HepG2 (cell line): ENCODE measurements around the gene SLC25A1. TPM values are rescaled to one million over a fixed set of nuclear protein-coding genes. Genes with fewer than 3 reads are reported as not detected.

ENCODE experiments used
- BHLHE40 ChIP-seq: IDR thresholded peaks from 2 replicates; pipeline ENCODE4 v1.6.1; 2011; ENCODE audit warnings: low read length, improper control_type of control experiment
- CENPT ChIP-seq: sonication (generic); formaldehyde crosslinking; IDR thresholded peaks from 2 replicates; pipeline ENCODE4 v1.8.0; 2022; ENCODE audit warnings: low read depth, mild to moderate bottlenecking, moderate library complexity, missing genetic modification reagents
- DDIT3 ChIP-seq: sonication (generic); formaldehyde crosslinking; IDR thresholded peaks from 2 replicates; pipeline ENCODE4 v1.4.0; 2020; ENCODE audit warnings: mild to moderate bottlenecking, missing genetic modification reagents
- DRAP1 ChIP-seq: IDR thresholded peaks from 2 replicates; pipeline ENCODE4 v1.6.1; 2016; ENCODE audit warnings: missing genetic modification reagents, missing compliant biosample characterization
- FOXC1 ChIP-seq: sonication (generic); formaldehyde crosslinking; IDR thresholded peaks from 2 replicates; pipeline ENCODE4 v1.8.0; 2022; ENCODE audit warnings: mild to moderate bottlenecking, missing genetic modification reagents, borderline replicate concordance
- HMG20A ChIP-seq: IDR thresholded peaks from 2 replicates; pipeline ENCODE4 v1.6.1; 2016; ENCODE audit warnings: borderline replicate concordance
- HOMEZ ChIP-seq: IDR thresholded peaks from 2 replicates; pipeline ENCODE4 v1.6.1; 2016; ENCODE audit warnings: low read depth
- HOXA3 ChIP-seq: sonication (generic); formaldehyde crosslinking; IDR thresholded peaks from 2 replicates; pipeline ENCODE4 v1.5.0; 2020; ENCODE audit warnings: missing genetic modification reagents
- HOXD1 ChIP-seq: sonication (generic); formaldehyde crosslinking; IDR thresholded peaks from 2 replicates; pipeline ENCODE4 v1.5.0; 2020; ENCODE audit warnings: missing genetic modification reagents
- NONO ChIP-seq, 2 experiments: fragments of 450-650 bp in 1 of 2; sonication (generic) in 1 of 2; formaldehyde crosslinking in 1 of 2; IDR thresholded peaks in 1 of 2; conservative IDR thresholded peaks in 1 of 2; 2 replicates each; pipeline versions ENCODE4 v1.6.1 to v1.8.0; 2017 to 2022; ENCODE audit warnings: mild to moderate bottlenecking in 1 of 2, missing genetic modification reagents in 1 of 2, moderate library complexity in 1 of 2
- PAXIP1 ChIP-seq: sonication (generic); formaldehyde crosslinking; conservative IDR thresholded peaks from 2 replicates; pipeline ENCODE4 v1.4.0; 2020; ENCODE audit warnings: mild to moderate bottlenecking, missing genetic modification reagents, moderate library complexity
- RFX5 ChIP-seq: IDR thresholded peaks from 2 replicates; pipeline ENCODE4 v1.6.1; 2011; ENCODE audit warnings: low read depth, low read length, improper control_type of control experiment
- TOPORS ChIP-seq: sonication (generic); formaldehyde crosslinking; IDR thresholded peaks from 2 replicates; pipeline ENCODE4 v1.8.0; 2023; ENCODE audit warnings: mild to moderate bottlenecking, missing genetic modification reagents
- WIZ ChIP-seq: sonication (generic); formaldehyde crosslinking; IDR thresholded peaks from 2 replicates; pipeline ENCODE4 v1.5.1; 2020; ENCODE audit warnings: mild to moderate bottlenecking, missing genetic modification reagents
- YEATS4 ChIP-seq: sonication (generic); formaldehyde crosslinking; IDR thresholded peaks from 2 replicates; pipeline ENCODE4 v1.4.0; 2020; ENCODE audit warnings: missing genetic modification reagents, borderline replicate concordance
- ZBTB42 ChIP-seq: sonication (generic); formaldehyde crosslinking; IDR thresholded peaks from 2 replicates; pipeline ENCODE4 v1.5.0; 2020; ENCODE audit warnings: mild to moderate bottlenecking, missing genetic modification reagents
- ZNF253 ChIP-seq: sonication (generic); formaldehyde crosslinking; IDR thresholded peaks from 2 replicates; pipeline ENCODE4 v1.8.0; 2022; ENCODE audit warnings: mild to moderate bottlenecking, missing genetic modification reagents, borderline replicate concordance
- ZNF329 ChIP-seq: sonication (generic); formaldehyde crosslinking; IDR thresholded peaks from 2 replicates; pipeline ENCODE4 v1.9.0; 2021; ENCODE audit warnings: low read depth, mild to moderate bottlenecking, missing genetic modification reagents
- ZNF430 ChIP-seq: sonication (generic); formaldehyde crosslinking; IDR thresholded peaks from 2 replicates; pipeline ENCODE4 v1.9.0; 2021; ENCODE audit warnings: mild to moderate bottlenecking, missing genetic modification reagents
- ZNF496 ChIP-seq: sonication (generic); formaldehyde crosslinking; IDR thresholded peaks from 2 replicates; pipeline ENCODE4 v1.8.1; 2023; ENCODE audit warnings: mild to moderate bottlenecking, moderate library complexity, missing genetic modification reagents; ENCODE audit not compliant: insufficient replicate concordance
- ZNF770 ChIP-seq: sonication (generic); formaldehyde crosslinking; IDR thresholded peaks from 2 replicates; pipeline ENCODE4 v1.5.0; 2020; ENCODE audit warnings: mild to moderate bottlenecking, missing genetic modification reagents
- polyA plus RNA-seq, 8 experiments: library from polyadenylated mRNA; depleted of rRNA in 3 of 8; stranded (reverse) in 7 of 8; unstranded in 1 of 8; fragments of >200 nt; fragmentation: Illumina TruSeq in 4 of 8; extraction: Trizol in 4 of 8; gene quantifications; 2 replicates each; pipeline versions ENCODE4 v1.2.1 to v1.2.3, GENCODE V29; 2011 to 2016; ENCODE audit warnings: low read depth in 4 of 8, missing spikeins in 1 of 8, mixed read lengths in 1 of 8; ENCODE audit not compliant: insufficient read depth in 1 of 8
- total RNA-seq, 5 experiments: library from RNA; depleted of rRNA; stranded (reverse); fragments of >200 nt; fragmentation: Illumina TruSeq; extraction: Trizol; gene quantifications; 2 replicates each; pipeline ENCODE4 v1.2.3, GENCODE V29; 2016; ENCODE audit warnings: low read depth in 1 of 5

SLC25A1 gene
- total and polyA plus RNA-seq, 2 of the 13 experiments (the other 11 are each of a cell fraction or from before 2014, with no cell fraction given): 49.4 to 161 TPM

GRCh38 chr22:19174106-19175025 is 4.2 kb downstream of the SLC25A1 start (continued):
- TF ChIP-seq DRAP1 (CRISPR knock-in tag): no peak
- TF ChIP-seq HOXD1 (CRISPR knock-in tag): no peak
- no peak for TF ChIP-seq ZNF253
- no peak for TF ChIP-seq NONO (IDR thresholded peaks at IDR 0.05)
- TF ChIP-seq NONO (CRISPR knock-in tag; conservative IDR thresholded peaks at IDR 0.05): peak; percentile 86
- TF ChIP-seq DDIT3 (CRISPR knock-in tag): no peak
- no peak for TF ChIP-seq ZNF329
- TF ChIP-seq ZBTB42: no peak
- no peak for TF ChIP-seq CENPT (CRISPR knock-in tag)
- no peak for TF ChIP-seq ZNF770
- TF ChIP-seq PAXIP1 (CRISPR knock-in tag): no peak
- no peak for TF ChIP-seq BHLHE40
- TF ChIP-seq ZNF496 (CRISPR knock-in tag): no peak
- TF ChIP-seq FOXC1 (CRISPR knock-in tag): peak; percentile 35; the same call in 1 of the 2 replicates
- no peak for TF ChIP-seq RFX5
- no peak for TF ChIP-seq WIZ
- 0 out of 2 replicates have a peak, but pooled peaks have one; percentile 19 for TF ChIP-seq HOXA3 (CRISPR knock-in tag)
- no peak for TF ChIP-seq YEATS4
- no peak for TF ChIP-seq TOPORS
- no peak for TF ChIP-seq HMG20A (CRISPR knock-in tag)
- no peak for TF ChIP-seq HOMEZ (CRISPR knock-in tag)
- TF ChIP-seq ZNF430 (CRISPR knock-in tag): no peak
